Activated CD4-positive, alpha-beta T cell treated with anti-CD3 and anti-CD28 coated beads for 48 hours (primary cell): ENCODE data around the gene C9orf43.
A peak's percentile ranks its signal among the peaks of the same experiment; 100 is the strongest.
"Not testable (repeated sequence)": the region's sequence is repeated elsewhere in the genome, so short reads cannot be mapped to it uniquely, and the experiment has no call there.

Experiments
- DNase-seq: peaks from one replicate; pipeline ENCODE4 v3.0.0-alpha.2; 2020

C9orf43 gene

GRCh38 chr9:113425072-113425471 lies 14.5 kb downstream of the C9orf43 start:
- DNase-seq: no peak

DNA sequence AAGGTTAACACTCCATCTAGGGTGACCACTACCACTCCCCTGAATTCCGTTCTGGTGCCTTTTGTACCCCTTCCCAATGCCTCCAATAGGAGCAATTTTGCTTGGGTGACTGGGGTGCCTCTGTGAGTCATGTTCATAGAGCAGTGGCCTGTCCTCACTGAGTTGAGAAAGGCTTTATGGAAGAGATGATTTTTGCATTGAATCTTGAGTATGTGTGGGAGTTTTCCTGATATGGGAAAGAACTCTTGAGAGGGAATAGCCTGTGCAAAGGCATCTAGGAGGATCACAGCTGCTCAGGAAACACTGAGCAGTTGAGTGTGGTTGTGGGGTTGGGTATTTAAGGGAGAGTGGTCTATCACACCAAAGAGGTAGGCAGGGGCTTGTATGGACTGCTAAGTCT lies 16.2 kb downstream of the C9orf43 start:
- no peak for DNase-seq

GRCh38 chr9:113427629-113428028 lies 17.1 kb downstream of the C9orf43 start:
- DNase-seq: no peak

DNA sequence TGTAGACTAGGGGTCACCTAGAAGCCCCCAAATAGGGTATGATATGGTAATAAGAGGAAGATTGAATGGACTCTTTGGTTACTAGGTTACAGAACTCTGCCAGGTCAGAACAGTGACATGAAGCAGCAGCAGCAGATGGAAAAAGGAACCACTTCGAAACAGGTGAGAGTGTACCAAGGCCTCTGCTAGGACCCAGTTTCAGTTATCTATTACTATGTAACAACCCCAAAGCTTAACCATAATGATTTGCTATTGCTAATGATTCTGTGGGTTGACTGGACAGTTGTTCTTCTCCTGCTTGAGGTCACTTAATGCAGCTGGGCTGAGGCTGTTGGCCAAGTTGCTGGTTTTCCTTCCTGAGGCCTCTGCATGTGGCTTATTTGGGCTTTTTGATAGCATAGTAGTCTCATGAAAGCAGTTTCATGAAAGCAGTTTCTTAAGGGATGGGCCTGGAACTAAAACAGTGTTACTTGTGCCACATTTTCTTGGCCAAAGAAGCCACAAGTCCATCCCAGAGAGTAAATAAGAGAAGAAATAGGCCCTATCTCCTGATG lies 17.6 kb downstream of the C9orf43 start:
- no peak for DNase-seq

- DNase-seq: no peak
Observed at GRCh38 chr9:113431191-113431590, 20.6 kb downstream of the C9orf43 start.

DNA sequence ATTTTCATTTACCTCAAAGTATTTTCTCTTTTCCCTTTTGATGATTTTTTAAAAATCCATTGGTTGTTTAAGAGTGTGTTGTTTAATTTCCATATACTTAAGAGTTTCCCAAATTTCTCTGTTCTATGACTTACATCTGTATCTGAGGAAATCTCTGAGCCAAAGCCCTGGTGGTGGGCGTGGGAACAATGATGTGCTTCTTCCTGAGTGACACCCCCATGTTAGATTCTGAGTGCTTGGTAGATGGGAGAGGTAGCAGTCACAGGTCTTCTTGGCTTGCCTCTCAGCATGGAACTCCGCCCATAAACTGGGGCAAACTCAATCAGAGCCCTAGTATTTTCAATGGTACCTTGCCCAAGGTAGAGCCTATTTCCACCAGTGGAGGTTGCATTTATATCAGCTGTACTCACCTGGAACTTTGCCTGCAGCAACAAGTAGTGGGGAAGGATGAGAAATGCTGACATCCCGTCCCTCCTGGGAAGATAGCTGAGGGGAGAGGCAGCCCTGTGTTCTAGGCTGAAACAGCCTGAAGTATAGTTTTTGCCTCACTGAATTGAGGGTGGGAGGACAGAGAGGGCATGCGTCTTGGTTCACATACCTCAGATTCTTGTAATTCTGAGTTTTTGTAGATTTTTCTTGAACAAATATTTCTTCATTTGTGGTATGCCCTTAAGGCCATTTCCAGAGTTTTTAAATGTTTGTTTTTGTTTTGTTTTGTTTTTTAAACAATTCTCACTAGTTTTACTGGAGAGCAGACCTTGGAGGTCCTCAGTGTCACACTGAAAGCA lies 26.4 kb downstream of the C9orf43 start:
- no peak for DNase-seq

DNA sequence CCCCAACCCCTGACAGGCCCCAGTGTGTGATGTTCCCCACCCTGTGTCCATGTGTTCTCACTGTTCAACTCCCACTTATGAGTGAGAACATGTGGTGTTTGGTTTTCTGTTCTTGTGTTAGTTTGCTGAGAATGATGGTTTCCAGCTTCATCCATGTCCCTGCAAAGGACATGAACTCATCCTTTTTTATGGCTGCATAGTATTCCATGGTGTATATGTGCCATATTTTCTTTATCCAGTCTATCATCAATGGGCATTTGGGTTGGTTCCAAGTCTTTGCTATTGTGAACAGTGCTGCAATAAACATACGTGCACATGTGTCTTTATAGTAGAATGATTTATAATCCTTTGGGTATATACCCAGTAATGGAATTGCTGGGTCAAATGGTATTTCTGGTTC lies 27.2 kb downstream of the C9orf43 start:
- DNase-seq: not testable (repeated sequence)

- no peak for DNase-seq
Observed at GRCh38 chr9:113444736-113445135, 34.2 kb downstream of the C9orf43 start.

GRCh38 chr9:113446323-113446740 lies 35.8 kb downstream of the C9orf43 start:
- DNase-seq: peak; percentile 9

- no peak for DNase-seq
Observed at GRCh38 chr9:113449376-113449775, 38.8 kb downstream of the C9orf43 start.

DNA sequence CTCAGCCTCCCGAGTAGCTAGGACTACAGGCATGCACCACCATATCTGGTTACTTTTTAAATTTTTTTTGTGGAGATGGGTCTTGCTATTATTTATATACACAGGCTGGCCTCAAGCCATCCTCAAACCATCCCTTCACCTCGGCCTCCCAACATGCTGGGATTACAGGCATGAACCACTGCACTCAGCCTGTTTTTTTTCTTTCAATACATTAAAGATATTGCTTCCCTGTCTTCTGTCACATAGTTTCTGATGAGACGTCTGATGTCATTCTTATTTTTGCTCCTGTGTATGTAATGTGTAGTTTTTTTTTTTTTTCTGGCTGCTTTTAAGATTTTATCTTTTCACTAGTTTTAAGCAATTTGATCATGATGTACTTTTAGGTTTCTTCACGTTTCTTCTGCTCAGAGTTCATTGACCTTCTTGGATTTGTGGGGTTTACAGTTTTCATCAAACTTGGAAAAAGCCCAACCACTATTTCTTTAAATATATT lies 41.6 kb downstream of the C9orf43 start:
- no peak for DNase-seq

DNA sequence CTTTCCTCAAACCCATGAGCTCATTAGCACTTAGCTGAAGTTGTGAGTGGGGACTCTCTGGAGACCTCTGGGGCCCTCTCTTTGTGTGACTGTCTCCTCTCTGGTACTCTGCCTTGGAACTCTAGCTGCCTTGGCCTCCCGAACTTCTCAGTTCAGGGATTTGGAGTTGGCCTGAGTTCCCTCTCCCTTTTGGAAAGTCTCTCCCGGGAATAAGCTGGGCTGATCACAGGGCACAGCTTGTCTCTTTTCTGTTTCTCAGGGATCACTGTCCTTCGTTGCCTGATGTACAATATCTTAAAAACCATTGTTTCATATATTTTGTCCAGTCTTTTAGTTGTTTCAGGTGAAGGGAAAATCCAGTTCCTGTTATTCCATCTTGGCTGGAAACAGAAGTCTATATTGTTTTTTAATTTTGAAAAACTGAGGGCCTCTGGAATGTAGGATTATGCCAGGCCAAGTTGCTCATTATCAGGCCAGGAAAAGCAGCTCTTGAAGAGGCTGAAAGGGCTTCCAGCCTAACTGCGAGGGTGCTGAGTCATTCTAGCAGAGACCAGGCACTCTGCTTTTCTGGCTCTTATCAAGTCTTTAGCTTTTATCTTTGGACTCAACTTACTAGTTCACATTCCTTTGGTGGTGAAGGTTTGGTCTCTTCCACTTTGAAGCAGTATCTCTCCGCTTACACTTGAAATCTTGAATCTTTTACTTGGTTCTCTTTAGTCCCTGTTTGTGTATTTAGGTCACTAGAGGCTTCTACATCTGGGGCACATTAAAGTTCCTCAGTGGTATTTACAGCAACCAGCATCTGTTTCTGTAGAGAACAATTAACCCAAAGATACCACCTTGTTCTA lies 44.6 kb downstream of the C9orf43 start:
- peak; percentile 26 for DNase-seq

- DNase-seq: no peak
Observed at GRCh38 chr9:113456235-113456634, 45.7 kb downstream of the C9orf43 start.

DNA sequence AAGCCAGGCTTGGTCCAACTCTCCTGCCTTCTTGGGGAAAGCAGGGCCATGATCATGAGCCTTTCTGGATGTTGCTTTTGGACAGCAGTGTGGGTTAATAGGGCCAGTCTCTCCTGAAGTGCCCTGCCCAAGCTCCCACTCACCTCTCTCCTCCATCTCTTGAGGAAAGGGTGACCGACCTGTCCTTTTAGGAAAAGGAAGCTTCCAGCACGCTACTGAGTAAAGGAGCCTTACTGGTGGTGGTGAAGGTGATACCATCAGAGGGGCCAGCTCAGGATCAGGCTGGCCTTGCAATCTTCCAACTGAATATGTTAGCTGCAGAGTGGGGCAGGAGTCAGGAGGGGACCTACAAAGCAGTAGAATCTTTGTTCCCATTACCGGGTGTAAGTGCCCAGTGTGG lies 50.7 kb downstream of the C9orf43 start:
- no peak for DNase-seq

DNA sequence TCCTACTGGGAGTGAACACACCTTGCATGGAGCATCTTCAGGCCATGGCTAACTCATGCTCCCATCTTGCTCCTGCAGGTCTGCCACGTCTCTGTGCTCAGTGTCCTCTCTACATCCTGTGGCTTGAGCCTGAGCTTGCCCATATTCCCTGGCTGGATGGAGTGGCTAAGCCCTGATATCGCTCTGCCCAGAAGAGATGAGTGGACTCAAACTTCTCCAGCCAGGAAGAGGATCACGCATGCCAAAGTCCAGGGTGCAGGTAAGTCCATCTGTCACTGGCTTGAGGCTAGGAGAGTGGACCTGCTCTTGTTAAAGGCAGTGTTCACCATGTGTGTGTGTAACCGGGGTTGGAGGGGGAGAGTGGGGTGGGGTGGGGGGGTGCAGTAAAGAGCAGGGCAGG lies 51.4 kb downstream of the C9orf43 start:
- DNase-seq: no peak

GRCh38 chr9:113462781-113463286 lies 52.3 kb downstream of the C9orf43 start:
- DNase-seq: no peak

DNA sequence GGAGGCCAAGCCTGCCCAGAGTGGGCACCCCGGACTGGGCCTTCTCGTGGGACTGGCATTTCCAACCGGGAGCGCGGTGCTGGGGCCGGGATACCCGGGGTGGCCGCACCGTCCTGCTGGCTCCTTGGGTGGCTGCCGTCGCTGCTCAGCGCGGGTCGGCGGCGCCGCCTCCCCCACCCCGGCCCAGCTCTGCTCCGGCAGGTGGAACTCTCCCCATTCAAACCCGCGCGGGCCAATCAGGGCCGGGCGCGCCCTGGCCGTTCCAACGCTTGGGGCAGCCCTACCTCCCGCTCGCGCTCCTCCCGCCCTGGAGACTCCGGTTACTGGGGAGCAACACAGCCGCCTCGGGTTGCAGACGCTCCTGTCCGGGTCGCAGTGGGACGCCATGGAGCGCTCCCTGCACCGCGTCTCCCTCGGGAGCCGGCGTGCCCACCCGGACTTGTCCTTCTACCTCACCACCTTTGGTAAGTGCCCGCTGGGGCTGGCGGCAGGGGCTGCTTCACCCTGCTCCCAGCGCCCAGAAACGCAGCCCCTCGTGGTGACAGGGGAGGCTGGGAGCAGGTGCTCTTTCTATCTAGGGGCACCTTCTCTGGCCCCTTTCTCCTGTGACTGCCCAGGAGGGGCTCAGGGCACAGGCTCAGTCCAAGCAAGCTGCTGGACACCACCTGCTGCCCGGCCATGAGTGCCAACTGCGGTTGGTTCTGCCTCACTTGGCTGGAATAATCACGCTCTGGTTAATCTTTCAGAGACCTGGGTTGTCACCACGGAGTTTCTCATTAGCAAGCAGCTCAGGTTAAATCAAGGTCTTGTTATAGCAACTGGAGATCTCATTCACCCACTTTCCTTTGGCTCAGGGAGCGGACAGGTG lies 53.1 kb downstream of the C9orf43 start, which contains the start of gene RGS3:
Gene RGS3, plus strand, starts transcription at position 310 of the 868 bp plus-strand sequence. Its CDS starts 76 bp downstream, at position 386.
- no peak for DNase-seq

GRCh38 chr9:113464286-113464660 lies 53.7 kb downstream of the C9orf43 start:
- no peak for DNase-seq

- no peak for DNase-seq
Observed at GRCh38 chr9:113465599-113466140, 55.1 kb downstream of the C9orf43 start.

DNA sequence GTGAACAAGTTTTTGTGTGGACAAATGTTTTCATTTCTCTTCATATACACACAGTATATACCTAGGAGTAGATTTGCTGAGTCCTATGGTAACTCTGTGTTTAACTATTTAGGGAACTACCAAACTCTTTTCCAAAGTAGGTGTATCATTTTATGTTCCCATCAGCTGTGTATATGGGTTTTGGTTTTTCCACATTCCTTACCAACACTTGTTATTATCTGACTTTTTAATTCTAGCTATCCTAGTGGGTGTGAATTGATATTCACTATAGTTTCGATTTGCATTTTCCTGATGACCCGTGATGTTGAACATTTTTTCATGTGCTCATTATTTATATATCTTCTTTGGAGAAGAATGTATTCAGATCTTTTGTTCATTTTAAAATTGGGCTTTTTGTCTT lies 56.6 kb downstream of the C9orf43 start:
- no peak for DNase-seq

- no peak for DNase-seq
Observed at GRCh38 chr9:113468716-113469448, 58.3 kb downstream of the C9orf43 start.
